AG09319 (cell line): ENCODE data around the gene ATP6V1F.

Source experiments
- DNase-seq: peaks from one replicate; pipeline ENCODE4 v3.0.0-alpha.2; 2010; ENCODE audit warnings: low read depth; ENCODE audit errors: extremely low read depth
- TF ChIP-seq, protein P1 (sequence below): IDR thresholded peaks from 2 replicates; pipeline ENCODE4 v1.5.1; 2011; ENCODE audit warnings: low read depth, mild to moderate bottlenecking, inconsistent platforms, low read length, moderate library complexity

ATP6V1F gene

DNA sequence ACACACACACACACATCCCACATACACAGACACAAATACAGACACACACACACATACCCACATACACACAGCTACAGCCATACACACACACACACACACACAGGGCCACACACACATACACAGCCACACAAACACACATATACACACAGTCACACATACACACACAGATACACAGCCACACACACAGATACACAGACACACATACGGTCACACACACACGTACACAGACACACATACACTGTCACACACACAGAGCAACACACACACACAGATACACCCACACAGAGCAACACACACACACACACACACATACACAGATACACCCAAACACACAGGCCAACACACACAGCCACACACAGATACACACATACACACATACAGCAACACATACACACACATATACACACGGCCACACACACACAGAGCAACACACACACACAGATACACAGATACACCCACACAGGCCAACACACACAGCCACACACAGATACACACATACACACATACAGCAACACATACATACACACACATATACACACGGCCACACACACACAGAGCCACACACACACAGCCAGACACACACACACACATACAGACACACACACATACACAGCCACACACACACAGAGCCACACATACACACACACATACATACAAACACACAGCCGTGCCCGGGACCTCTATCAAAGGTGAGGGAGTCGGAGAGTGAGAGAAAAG, 25.5 kb downstream of the ATP6V1F start:
- TF ChIP-seq, protein P1, sequence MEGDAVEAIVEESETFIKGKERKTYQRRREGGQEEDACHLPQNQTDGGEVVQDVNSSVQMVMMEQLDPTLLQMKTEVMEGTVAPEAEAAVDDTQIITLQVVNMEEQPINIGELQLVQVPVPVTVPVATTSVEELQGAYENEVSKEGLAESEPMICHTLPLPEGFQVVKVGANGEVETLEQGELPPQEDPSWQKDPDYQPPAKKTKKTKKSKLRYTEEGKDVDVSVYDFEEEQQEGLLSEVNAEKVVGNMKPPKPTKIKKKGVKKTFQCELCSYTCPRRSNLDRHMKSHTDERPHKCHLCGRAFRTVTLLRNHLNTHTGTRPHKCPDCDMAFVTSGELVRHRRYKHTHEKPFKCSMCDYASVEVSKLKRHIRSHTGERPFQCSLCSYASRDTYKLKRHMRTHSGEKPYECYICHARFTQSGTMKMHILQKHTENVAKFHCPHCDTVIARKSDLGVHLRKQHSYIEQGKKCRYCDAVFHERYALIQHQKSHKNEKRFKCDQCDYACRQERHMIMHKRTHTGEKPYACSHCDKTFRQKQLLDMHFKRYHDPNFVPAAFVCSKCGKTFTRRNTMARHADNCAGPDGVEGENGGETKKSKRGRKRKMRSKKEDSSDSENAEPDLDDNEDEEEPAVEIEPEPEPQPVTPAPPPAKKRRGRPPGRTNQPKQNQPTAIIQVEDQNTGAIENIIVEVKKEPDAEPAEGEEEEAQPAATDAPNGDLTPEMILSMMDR, result no peak

DNA sequence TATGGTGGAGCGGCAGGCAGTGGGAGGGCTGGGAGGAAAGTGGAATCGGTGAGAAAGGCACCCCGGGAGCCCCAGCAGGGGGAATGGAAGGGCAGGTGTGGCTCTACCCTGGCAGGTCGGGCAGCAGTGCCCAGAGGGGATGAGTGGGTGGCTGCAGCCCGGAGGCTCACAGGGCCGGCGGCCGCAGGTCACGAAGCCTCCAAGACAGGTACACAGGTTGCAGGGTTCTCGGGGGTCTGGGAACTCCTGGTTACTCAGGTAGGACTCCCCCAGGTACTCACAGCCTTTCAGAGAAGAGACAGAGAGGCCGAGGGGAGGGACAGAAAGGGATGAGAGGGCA, 26.1 kb downstream of the ATP6V1F start:
- DNase-seq, result no peak
- TF ChIP-seq, protein P1, result no peak

More for the DNA sequence above, 25.5 kb downstream of the ATP6V1F start:
- DNase-seq, result no peak

DNA sequence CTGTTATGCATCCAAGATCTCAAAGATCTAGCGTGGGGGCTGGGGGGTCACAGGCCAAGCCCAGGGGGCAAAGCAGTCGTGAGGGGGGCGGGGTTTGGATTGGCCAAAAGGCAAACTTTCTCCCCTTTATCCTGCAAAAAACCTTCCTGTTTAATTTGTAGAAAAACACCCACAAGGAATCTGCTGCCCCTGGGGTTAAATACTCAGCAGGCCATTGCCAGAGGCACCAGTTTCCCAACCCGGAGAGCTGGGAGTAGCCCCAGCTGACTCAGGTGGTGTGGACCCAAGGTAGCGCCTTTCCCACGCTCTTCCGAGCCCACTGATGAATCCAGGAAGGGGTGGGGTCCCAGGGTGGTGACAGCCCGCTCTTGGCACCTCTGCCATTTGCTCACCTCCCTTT, 26.5 kb downstream of the ATP6V1F start:
- DNase-seq, result no peak
- TF ChIP-seq, protein P1, result no peak

DNA sequence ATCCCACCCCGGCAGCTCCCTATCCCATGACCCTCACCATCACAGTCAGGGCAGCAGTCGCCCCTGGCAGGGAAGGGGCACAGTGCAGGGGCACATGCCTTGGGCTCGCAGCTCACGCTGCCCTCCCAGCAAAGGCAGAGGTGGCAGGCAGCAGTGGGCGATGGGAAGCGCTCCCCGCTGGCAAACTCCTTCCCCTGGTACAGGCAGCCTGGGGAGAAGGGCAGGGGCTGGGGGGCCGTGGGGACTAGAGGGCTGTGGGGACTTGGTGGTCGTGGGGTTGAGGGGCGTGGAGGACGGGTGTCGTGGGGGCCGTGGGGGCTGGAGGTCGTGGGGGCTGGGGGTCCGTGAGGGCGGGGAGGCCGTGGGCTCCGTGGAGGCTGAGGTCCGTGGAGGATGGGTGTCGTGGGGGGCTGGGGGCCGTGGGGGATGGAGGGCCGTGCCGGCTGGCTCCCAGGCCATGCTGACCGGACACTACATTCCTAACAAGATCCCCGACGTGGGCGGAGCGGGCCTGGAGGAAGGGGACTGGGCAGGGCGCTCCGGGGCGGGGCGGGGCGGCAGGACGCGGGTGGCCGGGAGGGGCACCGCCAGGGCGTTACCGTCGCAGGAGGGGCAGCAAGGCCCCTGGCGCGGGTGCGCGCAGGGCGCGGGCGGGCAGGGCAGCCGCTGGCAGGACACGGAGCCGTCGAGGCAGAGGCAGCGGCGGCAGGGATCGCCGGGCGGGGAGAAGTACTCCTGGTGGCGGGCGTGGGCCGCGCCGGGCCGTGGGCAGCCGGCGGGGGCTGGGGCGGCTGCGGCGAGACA, 27.9 kb downstream of the ATP6V1F start:
- TF ChIP-seq, protein P1, result no peak
- no peak for DNase-seq

DNA sequence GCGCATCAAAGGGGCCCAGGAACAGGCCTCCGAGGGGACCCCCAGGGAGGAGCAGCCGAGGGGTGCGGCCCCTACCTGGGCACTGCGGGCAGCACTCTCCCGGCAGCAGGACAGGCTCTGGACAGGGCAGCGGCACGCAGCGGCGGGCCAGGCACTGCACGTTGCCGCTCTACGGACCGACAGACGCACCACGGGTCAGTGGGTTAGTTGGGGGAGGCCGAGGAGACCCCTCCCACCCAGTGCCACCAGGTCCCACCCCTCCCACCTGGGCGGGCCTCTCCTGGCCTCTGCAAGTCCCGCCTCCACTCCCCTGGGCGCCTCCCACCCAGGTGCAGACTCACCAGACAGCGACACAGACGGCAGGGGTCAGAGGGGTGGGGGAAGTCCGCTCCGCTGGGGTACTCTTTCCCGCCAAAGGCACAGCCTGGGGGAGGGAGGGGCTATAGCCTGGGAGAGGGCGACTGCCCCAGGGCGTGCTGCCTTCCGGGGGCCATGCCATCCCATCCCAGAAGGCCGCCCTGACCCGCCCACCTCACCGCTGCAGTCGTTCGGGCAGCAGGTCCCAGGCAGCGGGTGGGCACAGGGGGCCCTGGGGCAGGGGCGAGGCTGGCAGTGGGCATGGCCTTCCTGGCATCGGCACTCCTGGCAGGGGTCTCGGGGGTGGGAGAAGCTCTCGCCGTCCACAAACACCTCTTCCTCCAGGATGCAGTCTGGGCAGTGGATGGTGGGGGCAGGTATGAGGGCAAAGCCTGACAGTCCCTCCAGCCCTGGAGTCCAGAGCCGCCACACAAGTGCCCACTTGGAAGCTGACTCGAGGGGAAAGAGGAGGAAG, 28.7 kb downstream of the ATP6V1F start:
- TF ChIP-seq, protein P1, result no peak
- no peak for DNase-seq

DNA sequence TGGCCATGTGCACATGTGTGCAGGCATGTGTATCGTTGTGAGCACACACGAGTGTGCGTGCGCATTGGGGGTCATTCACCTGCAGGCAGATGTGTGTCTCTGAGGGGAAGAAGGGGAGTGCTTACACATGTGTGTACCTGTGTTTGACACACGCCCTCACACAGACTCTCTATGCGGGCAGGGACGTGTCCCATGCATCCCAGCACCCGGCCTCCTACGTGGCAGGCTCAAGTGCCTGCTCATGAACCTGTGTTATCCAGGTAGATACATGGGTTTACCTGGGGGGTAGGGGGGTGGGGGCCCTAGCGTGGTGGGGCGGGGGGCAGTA, 29.2 kb downstream of the ATP6V1F start:
- TF ChIP-seq, protein P1, result no peak
- no peak for DNase-seq
